ENCODE measurements around the gene MAP2K6. TPM values are rescaled to one million over a fixed set of nuclear protein-coding genes. Genes with fewer than 3 reads are reported as not detected.

Gene MAP2K6
- polyA plus RNA-seq, 1 of the 3 experiments (the other 2 are of a cell fraction) = 6.7 TPM

- no peaks in the 10 kb centered on the region for H3K9me3 ChIP-seq
- H3K36me3 ChIP-seq (replicated peaks in 1 of 2; ENCODE audit: control insufficient read depth in 1 of 2, insufficient read depth in 2 of 2, low read length in 1 of 2) = peaks cover 0 to 3% of the 10 kb centered on the region in 2 experiments
- no peak overlapping the region for H3K9ac ChIP-seq
- 86% methylated on average over 9 of the region's 9 CpGs for WGBS (ENCODE audit: low lambda C conversion rate)
- H3K27me3 ChIP-seq (ENCODE audit: insufficient read depth) = no peaks in the 10 kb centered on the region
- H2AFZ ChIP-seq (ENCODE audit: low read depth) = no peak overlapping the region
- no peak overlapping the region for H3K4me2 ChIP-seq
- DNase-seq = no peak
- no peaks in the 10 kb centered on the region for H3F3A ChIP-seq (replicated peaks; ENCODE audit: insufficient read depth)
- no peak for TF ChIP-seq EZH2phosphoT487 (IDR thresholded peaks at IDR 0.05; ENCODE audit: borderline replicate concordance, low read depth)
- TF ChIP-seq TEAD4 (IDR thresholded peaks at IDR 0.05; ENCODE audit: borderline replicate concordance, insufficient read depth) = no peak
- no peaks in the 10 kb centered on the region for H3K9me2 ChIP-seq
- H3K4me3 ChIP-seq (ENCODE audit: low read depth in 2 of 2, low read length in 1 of 2) = no peak overlapping the region
- no peaks in the 10 kb centered on the region for H4K20me1 ChIP-seq (ENCODE audit: insufficient read depth)
- H3K4me1 ChIP-seq (ENCODE audit: control insufficient read depth in 1 of 2, insufficient read depth in 2 of 2, low read depth in 1 of 2, low read length in 1 of 2) = peaks cover 3 to 10% of the 10 kb centered on the region in 2 experiments; a peak in 2 of 4 replicates
- H3K79me2 ChIP-seq (ENCODE audit: insufficient read depth) = no peaks in the 10 kb centered on the region
- ChIA-PET CTCF (interaction anchor here (0.6 to 10.9 kb wide), 3 partner anchors 22 to 132 kb away, joined by 3 to 91 read pairs (median 4); no protein-coding TSS in a partner anchor), POLR2A (interaction anchor here (0.7 kb wide), 1 partner anchor 42 kb away, joined by 3 read pairs; no protein-coding TSS in a partner anchor)
- no peak overlapping the region for H3K27ac ChIP-seq (ENCODE audit: low read depth in 2 of 2, low read length in 1 of 2)
Observed at GRCh38 chr17:69500911-69501429, 86.5 kb downstream of the MAP2K6 start.

- CTCF ChIA-PET = interaction anchor here (0.9 to 10.9 kb wide), 3 partner anchors 21 to 108 kb away, joined by 3 to 91 read pairs (median 4); no protein-coding TSS in a partner anchor
- TF ChIP-seq GABPA (IDR thresholded peaks at IDR 0.05; ENCODE audit: low read depth) (no peak), ELF1 (IDR thresholded peaks at IDR 0.05) (no peak), RXRA (IDR thresholded peaks at IDR 0.05; ENCODE audit: borderline replicate concordance, low read depth) (no peak), CHD2 (IDR thresholded peaks at IDR 0.05; ENCODE audit: low read length, partially characterized antibody) (no peak), POLR2AphosphoS5 (IDR thresholded peaks at IDR 0.05; ENCODE audit: low read depth, low read length) (no peak), MEF2A (IDR thresholded peaks at IDR 0.05; ENCODE audit: borderline replicate concordance, low read depth) (no peak), TCF12 (IDR thresholded peaks at IDR 0.05) (no peak), RCOR1 (IDR thresholded peaks at IDR 0.05; ENCODE audit: low read length) (no peak), FOXJ3 (CRISPR knock-in tag; IDR thresholded peaks at IDR 0.05) (no peak), RAD21 (IDR thresholded peaks at IDR 0.05; ENCODE audit: low read length) (no peak), MXI1 (IDR thresholded peaks at IDR 0.05; ENCODE audit: low read depth, low read length) (no peak), MAX (IDR thresholded peaks at IDR 0.05; ENCODE audit: low read depth) (no peak), NFIC (IDR thresholded peaks at IDR 0.05; ENCODE audit: borderline replicate concordance) (no peak)
- TF ChIP-seq, protein P1, sequence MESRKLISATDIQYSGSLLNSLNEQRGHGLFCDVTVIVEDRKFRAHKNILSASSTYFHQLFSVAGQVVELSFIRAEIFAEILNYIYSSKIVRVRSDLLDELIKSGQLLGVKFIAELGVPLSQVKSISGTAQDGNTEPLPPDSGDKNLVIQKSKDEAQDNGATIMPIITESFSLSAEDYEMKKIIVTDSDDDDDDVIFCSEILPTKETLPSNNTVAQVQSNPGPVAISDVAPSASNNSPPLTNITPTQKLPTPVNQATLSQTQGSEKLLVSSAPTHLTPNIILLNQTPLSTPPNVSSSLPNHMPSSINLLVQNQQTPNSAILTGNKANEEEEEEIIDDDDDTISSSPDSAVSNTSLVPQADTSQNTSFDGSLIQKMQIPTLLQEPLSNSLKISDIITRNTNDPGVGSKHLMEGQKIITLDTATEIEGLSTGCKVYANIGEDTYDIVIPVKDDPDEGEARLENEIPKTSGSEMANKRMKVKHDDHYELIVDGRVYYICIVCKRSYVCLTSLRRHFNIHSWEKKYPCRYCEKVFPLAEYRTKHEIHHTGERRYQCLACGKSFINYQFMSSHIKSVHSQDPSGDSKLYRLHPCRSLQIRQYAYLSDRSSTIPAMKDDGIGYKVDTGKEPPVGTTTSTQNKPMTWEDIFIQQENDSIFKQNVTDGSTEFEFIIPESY (IDR thresholded peaks at IDR 0.05; ENCODE audit: borderline replicate concordance, low read depth) = no peak
- no peaks in the 10 kb centered on the region for H3K9me3 ChIP-seq
- peaks cover 0 to 3% of the 10 kb centered on the region in 2 experiments for H3K36me3 ChIP-seq (replicated peaks in 1 of 2; ENCODE audit: control insufficient read depth in 1 of 2, insufficient read depth in 2 of 2, low read length in 1 of 2)
- H3K9ac ChIP-seq = no peak overlapping the region
- no peak overlapping the region for H3K4me3 ChIP-seq (ENCODE audit: low read depth in 2 of 2, low read length in 1 of 2)
- 74% methylated on average over 14 of the region's 14 CpGs for WGBS (ENCODE audit: low lambda C conversion rate)
- H2AFZ ChIP-seq (ENCODE audit: low read depth) = no peak overlapping the region
- no peaks in the 10 kb centered on the region for H4K20me1 ChIP-seq (ENCODE audit: insufficient read depth)
- H3K27me3 ChIP-seq (ENCODE audit: insufficient read depth) = no peaks in the 10 kb centered on the region
- no peak overlapping the region for H3K4me2 ChIP-seq
- H3F3A ChIP-seq (replicated peaks; ENCODE audit: insufficient read depth) = no peaks in the 10 kb centered on the region
- POLR2A ChIA-PET = interaction anchor here (0.7 to 1.2 kb wide), 2 partner anchors 23 to 41 kb away, joined by 3 to 4 read pairs; no protein-coding TSS in a partner anchor
- no peak overlapping the region for H3K27ac ChIP-seq (ENCODE audit: low read depth in 2 of 2, low read length in 1 of 2)
- peaks cover 3 to 10% of the 10 kb centered on the region in 2 experiments; a peak in 2 of 4 replicates for H3K4me1 ChIP-seq (ENCODE audit: control insufficient read depth in 1 of 2, insufficient read depth in 2 of 2, low read depth in 1 of 2, low read length in 1 of 2)
- no peaks in the 10 kb centered on the region for H3K79me2 ChIP-seq (ENCODE audit: insufficient read depth)
- no peaks in the 10 kb centered on the region for H3K9me2 ChIP-seq
- DNase-seq = no peak
Observed at GRCh38 chr17:69501591-69502468, 87.3 kb downstream of the MAP2K6 start.
